Activated naive CD8-positive, alpha-beta T cell treated with anti-CD3 and anti-CD28 coated beads, Interleukin-2, amount 50 U/mL, for 24 hours (primary cell): Measurements from ENCODE around the gene CDHR1.

Experiments
- ATAC-seq: fragments of 150-1000 bp; cut with Tn5 transposase; one replicate; pipeline ENCODE4 v1.10.0; 2021
- DNase-seq: peaks from one replicate; pipeline ENCODE4 v3.0.0; 2021
- H3K27ac Mint-ChIP-seq: one replicate; pipeline ENCODE4 v1.8.0; 2021; ENCODE audit warnings: mild to moderate bottlenecking, mixed read lengths
- H3K27me3 Mint-ChIP-seq: one replicate; pipeline ENCODE4 v1.8.0; 2021; ENCODE audit warnings: mixed read lengths
- H3K36me3 Mint-ChIP-seq: one replicate; pipeline ENCODE4 v1.8.0; 2021; ENCODE audit warnings: low read depth, mixed read lengths
- H3K4me1 Mint-ChIP-seq: one replicate; pipeline ENCODE4 v1.8.0; 2021; ENCODE audit warnings: mixed read lengths
- H3K4me3 Mint-ChIP-seq: one replicate; pipeline ENCODE4 v1.8.0; 2021; ENCODE audit warnings: mild to moderate bottlenecking, moderate library complexity, mixed read lengths
- H3K9me3 Mint-ChIP-seq: one replicate; pipeline ENCODE4 v1.8.0; 2021; ENCODE audit warnings: mixed read lengths

Gene CDHR1

DNA sequence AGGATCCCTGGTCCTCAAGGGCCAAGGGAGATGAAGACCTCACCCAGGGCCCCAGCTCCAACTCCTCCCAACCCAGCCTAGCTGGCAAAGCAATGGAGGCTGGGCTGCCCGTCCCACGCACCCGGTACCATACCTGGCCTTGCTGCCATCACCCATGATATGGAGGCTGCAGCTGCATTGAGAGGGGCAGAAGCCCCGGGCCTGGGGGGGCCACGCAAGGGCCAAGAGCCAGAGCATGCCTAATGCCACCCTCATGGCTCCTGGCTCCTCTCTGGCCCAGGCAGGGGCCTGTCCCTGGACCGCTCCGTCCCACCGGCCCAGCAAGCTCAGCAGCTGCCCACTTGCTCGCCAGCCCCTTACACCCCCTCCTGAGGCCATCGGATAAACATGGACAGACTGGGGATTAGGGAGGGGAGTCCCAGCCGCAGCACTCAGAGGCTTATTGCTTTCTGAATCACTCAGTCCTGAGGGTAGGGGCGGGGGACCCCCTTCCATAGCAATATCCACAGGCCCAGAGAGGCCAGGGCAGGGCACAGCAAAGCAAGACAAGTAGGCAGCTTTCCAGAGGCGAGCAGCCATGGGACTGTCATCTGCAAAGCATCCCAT, 47.0 kb downstream of the CDHR1 start, which contains the start of gene LRIT1:
Gene LRIT1, minus strand, starts transcription at position 362 of the 606 bp plus-strand sequence. Its CDS starts 107 bp downstream, at position 255.
- ATAC-seq (no peak), DNase-seq (no peak)
- no peaks in the 10 kb centered on the region for H3K36me3 Mint-ChIP-seq
- no peak within 1 kb of the TSS for H3K4me3 Mint-ChIP-seq
- no peak within 1 kb of the TSS for H3K27ac Mint-ChIP-seq
- no peaks in the 10 kb centered on the region for H3K9me3 Mint-ChIP-seq
- H3K4me1 Mint-ChIP-seq: no peaks in the 10 kb centered on the region
- H3K27me3 Mint-ChIP-seq: peaks cover 14% of the 10 kb centered on the region

DNA sequence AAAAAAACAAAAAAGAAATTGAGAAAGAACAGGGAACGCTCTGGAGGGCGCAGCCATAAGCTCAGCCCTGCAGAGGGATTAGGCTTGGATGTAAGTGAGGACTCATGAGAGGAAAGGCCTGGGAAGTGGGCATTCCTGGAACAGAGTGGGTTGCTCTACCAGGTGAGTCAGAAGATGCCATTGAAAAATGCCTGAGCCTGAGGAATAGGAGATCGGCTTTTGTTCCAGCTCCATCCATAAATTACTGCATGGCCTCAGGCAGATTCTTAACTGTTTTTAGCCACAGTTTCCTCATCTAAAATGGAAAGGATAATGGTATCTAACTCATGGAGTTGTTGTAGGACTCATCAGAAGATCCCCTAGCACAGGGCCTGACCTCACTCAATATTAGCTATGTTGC, 49.4 kb downstream of the CDHR1 start:
- Mint-ChIP-seq H3K4me3 (no peak overlapping the region), H3K4me1 (no peaks in the 10 kb centered on the region), H3K27me3 (peaks cover 6% of the 10 kb centered on the region), H3K27ac (no peak overlapping the region), H3K9me3 (no peaks in the 10 kb centered on the region), H3K36me3 (no peaks in the 10 kb centered on the region)
- DNase-seq (no peak), ATAC-seq (no peak)

DNA sequence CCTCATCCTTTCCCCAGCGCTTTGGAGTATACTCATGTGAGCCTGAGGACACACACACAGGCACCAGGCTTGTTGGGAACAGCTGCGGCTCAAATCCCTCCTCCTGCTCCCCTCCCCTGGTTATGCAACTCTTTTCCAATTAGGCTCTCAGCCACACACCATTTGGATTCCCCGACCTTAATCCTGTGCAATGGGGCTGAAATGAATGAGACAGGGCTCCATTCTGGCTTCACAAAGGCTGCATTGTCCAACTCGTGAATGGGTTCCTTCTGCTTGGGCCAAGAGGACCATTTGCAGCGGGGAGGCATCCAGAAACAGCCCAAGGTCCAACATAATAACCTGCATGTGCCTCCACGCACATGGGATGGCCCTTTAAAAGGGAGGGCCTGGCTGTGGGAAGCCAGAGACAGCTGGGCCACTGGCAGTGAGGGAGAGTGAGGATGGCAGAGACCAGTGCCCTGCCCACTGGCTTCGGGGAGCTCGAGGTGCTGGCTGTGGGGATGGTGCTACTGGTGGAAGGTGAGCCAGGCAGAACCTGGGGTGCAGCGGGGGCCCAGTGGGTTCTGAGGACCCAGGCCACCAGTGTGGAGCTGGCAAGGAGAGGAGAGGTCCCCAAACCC, 50.4 kb downstream of the CDHR1 start, which contains the start of gene RGR:
Gene RGR, plus strand, starts transcription at position 403 of the 620 bp plus-strand sequence. Its CDS starts 38 bp downstream, at position 441.
- Mint-ChIP-seq H3K27ac (no peak within 1 kb of the TSS), H3K36me3 (no peaks in the 10 kb centered on the region), H3K4me3 (no peak within 1 kb of the TSS), H3K27me3 (peaks cover 3% of the 10 kb centered on the region), H3K9me3 (no peaks in the 10 kb centered on the region), H3K4me1 (no peaks in the 10 kb centered on the region)
- no peak for DNase-seq
- no peak for ATAC-seq

DNA sequence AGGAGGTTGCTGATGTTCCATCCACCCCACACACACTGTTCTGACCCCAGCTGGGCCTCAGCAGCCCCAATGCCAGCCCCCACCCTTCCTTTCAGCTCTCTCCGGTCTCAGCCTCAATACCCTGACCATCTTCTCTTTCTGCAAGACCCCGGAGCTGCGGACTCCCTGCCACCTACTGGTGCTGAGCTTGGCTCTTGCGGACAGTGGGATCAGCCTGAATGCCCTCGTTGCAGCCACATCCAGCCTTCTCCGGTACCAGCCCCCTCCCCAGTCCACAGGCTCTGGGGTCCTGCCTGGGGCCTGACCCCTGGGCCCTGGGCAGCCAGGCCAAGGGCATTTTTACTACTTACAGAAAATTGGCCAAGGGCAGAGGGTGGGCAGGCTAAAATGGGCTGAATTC, 53.2 kb downstream of the CDHR1 start:
- Mint-ChIP-seq H3K9me3 (no peaks in the 10 kb centered on the region), H3K4me3 (no peak overlapping the region), H3K36me3 (no peaks in the 10 kb centered on the region), H3K27ac (no peak overlapping the region), H3K27me3 (no peaks in the 10 kb centered on the region), H3K4me1 (no peaks in the 10 kb centered on the region)
- ATAC-seq (no peak), DNase-seq (no peak)

DNA sequence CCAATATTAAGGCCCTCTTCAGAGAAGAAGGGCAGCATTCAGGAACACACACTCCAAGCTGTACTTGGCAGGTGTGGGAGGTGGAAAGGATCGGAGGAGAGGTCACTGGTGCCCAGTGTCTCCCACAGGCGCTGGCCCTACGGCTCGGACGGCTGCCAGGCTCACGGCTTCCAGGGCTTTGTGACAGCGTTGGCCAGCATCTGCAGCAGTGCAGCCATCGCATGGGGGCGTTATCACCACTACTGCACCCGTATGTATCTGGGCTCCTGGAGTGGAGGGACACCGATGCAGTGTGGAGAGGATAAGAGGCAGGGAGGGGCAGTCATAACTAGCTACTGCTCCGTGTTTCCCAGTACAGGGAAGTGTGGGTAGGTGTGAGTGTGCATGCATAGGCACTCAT, 54.5 kb downstream of the CDHR1 start:
- ATAC-seq (no peak), DNase-seq (no peak)
- H3K4me1 Mint-ChIP-seq: no peaks in the 10 kb centered on the region
- H3K27me3 Mint-ChIP-seq: no peaks in the 10 kb centered on the region
- no peaks in the 10 kb centered on the region for H3K9me3 Mint-ChIP-seq
- no peaks in the 10 kb centered on the region for H3K36me3 Mint-ChIP-seq
- no peak overlapping the region for H3K4me3 Mint-ChIP-seq
- H3K27ac Mint-ChIP-seq: no peak overlapping the region

DNA sequence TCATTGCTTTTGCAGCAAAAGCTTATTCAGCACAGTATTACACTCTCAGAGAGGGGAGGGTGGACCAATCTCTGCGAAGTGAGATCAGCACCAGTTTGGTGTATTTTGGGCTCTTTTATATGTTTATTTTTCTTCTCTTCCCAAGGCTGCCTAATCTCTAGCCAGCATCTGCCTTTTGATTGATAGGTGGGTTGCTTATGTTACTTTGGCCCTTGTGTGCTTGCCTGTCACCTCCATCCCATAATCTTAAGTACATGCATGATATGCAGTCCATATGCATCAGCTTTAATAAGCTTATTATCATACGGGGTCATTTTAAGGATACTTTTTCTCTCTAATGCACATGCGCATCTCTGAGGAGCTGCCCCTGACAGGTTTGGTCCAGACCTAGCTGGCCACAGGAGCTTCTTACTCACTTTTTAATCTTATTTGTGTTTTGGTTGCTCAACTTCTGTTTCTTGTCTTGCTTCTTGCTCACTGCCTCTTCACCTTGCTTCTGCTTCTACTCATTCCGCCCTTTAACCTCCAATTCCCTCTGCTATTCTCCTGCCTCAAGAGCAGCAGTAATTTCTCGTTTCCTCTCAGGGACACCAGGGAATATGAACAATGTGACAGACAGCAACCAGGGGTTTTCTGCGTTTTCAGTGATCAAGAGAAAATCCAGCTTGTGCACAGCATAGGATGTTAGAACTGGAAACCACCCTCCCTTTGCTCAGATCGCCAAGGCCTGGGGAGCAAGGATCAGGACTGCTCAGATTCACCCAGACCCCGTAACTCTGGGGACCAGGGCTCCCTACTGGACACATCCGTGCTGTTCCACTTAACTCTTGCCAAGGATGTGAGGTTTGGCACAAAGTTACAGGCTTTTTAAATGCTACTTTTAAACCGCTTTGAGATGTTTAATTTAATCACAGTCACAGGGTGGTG, 60.5 kb downstream of the CDHR1 start:
- Mint-ChIP-seq H3K36me3 (no peaks in the 10 kb centered on the region), H3K27ac (no peak overlapping the region), H3K4me3 (no peak overlapping the region), H3K27me3 (peaks cover 5% of the 10 kb centered on the region), H3K9me3 (no peaks in the 10 kb centered on the region), H3K4me1 (no peaks in the 10 kb centered on the region)
- ATAC-seq (no peak), DNase-seq (no peak)

DNA sequence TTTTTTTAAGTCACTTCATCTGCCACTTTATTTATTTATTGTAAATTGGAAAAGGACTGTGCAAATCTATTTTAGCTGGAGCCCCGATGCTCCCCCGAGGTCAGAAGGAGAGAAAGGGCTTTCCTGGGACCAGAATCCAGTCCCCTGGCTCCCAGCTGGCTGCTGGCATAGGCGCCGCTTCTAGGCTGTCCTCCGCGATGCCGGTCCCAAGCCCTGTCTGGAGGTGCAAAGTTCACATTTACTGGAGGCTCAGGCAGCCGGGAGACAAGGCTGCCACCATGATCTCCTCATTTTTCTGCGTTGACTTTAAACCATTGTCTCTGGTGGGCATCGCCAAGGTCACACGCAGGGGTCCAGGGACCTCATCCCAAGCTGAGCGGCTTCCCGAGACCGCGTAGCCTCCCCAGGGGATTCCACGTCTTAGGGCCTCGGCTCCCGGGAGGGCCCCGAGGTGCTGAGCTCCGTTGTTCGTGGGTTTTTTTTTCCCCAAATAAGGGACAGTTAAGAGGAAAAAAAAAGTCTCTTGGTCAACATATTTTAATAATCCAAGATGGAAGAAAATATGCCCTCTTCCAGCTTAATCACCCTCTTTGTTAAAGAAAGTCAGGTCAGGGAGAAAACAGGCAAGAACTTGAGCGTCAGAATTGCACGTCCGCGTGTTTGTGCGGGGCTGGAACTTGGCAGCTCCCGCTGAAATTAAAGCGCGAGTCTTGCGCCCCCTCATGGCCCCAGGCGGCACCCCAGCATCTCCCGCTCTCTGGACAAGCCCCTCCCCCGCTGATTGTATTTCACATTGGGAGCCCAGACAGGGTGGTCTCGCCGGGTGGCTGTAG, 62.4 kb downstream of the CDHR1 start:
- DNase-seq: peak; percentile 68
- Mint-ChIP-seq H3K27me3 (peaks cover 7% of the 10 kb centered on the region), H3K9me3 (no peaks in the 10 kb centered on the region), H3K4me1 (no peaks in the 10 kb centered on the region), H3K36me3 (no peaks in the 10 kb centered on the region), H3K4me3 (no peak overlapping the region), H3K27ac (no peak overlapping the region)
- ATAC-seq: peak; percentile 47

DNA sequence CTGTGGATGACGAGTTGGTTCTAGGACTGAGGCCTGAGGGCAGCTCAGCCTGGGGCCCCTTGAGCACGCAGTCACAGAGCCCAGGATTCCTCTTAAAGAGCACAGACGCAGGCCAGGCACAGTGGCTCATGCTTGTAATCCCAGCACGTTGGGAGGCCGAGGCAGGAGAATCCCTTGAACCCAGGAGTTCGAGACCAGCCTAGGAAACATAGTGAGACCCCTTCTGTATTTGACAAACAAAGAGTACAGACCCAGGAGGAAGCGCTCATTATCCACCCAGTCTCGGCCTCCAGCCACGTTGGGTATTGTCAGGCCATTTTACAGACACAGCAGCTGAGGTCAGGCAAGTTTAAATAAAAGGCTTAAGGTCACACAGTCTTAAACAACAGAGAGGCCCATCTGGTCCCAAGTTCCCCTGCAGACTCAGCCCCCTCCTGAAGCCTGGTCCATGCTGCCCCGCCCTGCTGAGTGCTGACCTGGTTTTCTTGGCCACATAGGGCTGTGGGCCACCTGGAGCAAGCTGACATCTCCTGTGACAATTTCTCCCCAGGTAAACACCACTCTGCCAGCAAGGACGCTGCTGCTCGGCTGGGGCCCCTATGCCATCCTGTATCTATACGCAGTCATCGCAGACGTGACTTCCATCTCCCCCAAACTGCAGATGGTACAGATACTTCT, 63.1 kb downstream of the CDHR1 start:
- no peak for DNase-seq
- H3K27me3 Mint-ChIP-seq: peaks cover 10% of the 10 kb centered on the region
- no peak overlapping the region for H3K4me3 Mint-ChIP-seq
- no peaks in the 10 kb centered on the region for H3K36me3 Mint-ChIP-seq
- H3K27ac Mint-ChIP-seq: no peak overlapping the region
- no peaks in the 10 kb centered on the region for H3K4me1 Mint-ChIP-seq
- no peaks in the 10 kb centered on the region for H3K9me3 Mint-ChIP-seq
- no peak for ATAC-seq

DNA sequence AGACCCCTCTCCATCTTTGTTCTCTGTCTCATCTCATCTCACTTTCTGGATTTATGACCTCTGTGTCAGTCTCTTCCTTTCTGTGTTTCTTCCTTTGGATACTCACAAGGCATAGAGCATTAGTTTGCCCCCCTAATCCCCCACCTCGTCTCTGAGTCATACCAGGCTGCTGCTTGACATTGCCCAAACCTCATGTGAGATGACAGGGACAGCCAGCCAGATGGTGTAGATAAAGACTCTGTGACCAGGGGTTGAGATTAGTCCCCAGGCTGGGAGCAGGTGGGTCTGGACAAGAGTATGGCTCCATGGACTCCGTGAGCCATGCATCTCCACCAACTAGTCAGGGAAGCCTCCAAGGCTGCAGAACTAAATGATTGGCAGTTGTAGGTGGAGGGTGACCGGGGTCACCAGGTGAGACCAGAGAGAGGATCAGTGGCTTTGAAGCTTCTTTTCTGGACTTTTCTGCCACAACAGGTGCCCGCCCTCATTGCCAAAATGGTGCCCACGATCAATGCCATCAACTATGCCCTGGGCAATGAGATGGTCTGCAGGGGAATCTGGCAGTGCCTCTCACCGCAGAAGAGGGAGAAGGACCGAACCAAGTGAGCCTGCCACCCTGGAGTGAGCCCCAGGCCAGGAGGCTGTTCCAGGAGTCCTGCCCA, 63.8 kb downstream of the CDHR1 start:
- Mint-ChIP-seq H3K36me3 (no peaks in the 10 kb centered on the region), H3K27me3 (peaks cover 17% of the 10 kb centered on the region), H3K4me1 (no peaks in the 10 kb centered on the region), H3K9me3 (no peaks in the 10 kb centered on the region), H3K27ac (no peak overlapping the region), H3K4me3 (no peak overlapping the region)
- no peak for ATAC-seq
- DNase-seq: no peak

DNA sequence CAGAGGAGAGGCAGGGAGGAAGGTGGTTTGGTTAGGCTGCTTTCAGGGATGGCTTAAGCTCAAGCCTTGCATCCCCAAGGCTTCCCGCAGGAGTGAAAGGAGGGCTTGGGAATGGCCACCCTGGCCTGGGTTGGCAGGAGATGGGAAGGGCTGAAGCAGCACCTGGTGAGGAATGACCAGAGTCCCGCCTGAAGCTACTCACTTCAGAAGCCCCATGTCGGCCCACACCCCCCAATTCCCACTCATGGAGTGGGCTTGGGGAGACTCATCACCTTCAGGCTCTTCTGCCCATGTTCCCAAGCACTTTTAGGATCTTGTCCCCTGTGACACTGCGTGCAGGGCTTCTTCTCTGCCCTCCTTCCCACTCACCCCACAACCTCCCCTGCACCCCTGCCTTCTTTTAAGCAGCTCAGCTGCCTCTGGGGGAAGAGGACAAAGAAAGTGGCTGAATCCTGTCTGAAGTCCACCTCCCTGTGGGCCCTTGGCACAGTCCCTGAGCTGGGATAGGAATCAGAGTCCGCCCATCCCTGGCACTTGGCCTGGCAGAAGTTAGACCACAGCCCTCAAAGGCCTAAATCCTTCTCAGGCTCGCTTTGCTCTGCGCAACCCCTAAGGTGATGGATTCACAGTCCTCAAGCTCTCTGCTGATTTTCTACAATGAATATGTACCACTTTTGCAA, 67.0 kb downstream of the CDHR1 start:
- ATAC-seq (no peak), DNase-seq (no peak)
- peaks cover 10% of the 10 kb centered on the region for H3K4me1 Mint-ChIP-seq
- H3K27ac Mint-ChIP-seq: no peak overlapping the region
- H3K4me3 Mint-ChIP-seq: no peak overlapping the region
- H3K9me3 Mint-ChIP-seq: no peaks in the 10 kb centered on the region
- no peaks in the 10 kb centered on the region for H3K36me3 Mint-ChIP-seq
- peaks cover 21% of the 10 kb centered on the region for H3K27me3 Mint-ChIP-seq

DNA sequence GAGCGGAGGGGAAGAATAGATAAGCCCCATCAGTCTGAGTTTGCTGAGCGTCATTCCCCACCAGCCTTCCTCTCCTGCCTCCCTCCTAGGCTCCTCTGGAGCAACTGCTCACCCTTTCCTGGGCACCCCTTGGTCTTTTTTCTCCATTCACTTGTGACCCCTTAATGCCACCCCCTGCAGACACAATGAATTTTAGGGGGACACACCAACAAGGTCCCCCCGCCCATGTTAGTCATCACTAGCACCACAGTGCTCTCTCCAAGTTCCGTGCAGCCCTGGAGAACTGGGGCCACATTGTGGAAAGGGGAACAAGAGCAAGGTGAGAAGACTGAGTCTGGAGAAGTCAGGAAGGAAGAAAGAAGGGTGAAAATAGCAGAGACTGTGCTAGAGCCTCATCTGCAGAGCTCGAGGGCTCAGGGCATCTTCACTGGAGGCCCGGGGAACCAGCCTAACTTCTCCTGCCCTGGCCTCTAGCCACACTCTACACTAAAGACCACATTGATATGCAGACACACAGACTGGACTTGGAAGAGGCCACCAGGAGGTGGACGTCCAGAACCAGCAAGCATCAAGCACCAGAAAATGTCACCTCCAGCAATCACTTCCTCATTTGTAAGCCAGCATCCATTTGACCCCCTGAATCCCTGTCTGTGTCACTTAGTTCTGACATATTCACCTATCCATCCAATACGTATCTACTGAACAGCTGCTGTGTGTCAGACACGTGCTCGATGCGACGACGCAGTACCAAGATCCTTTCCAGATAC, 68.0 kb downstream of the CDHR1 start:
- Mint-ChIP-seq H3K9me3 (no peaks in the 10 kb centered on the region), H3K27me3 (peaks cover 17% of the 10 kb centered on the region), H3K4me1 (peaks cover 12% of the 10 kb centered on the region), H3K36me3 (no peaks in the 10 kb centered on the region), H3K4me3 (no peak overlapping the region), H3K27ac (no peak overlapping the region)
- ATAC-seq (no peak), DNase-seq (no peak)

DNA sequence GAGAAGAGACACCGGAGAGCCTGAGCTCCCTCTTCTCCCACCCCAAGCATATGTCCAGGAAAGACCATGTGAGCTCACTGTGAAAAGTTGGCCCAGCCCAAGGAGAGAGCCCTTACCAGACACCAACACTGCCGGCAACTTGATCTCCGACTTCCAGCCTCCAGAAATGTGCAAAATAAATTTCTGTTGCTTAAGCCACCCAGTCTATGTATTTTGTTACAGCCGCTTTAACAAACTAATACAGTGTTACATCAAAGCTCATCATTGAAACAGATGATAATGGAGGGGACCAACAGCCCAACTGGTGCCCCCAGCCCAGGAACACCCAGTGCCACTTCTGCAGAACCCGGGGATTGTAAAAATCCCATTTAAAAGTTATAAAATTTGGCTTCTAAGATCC, 69.4 kb downstream of the CDHR1 start:
- H3K27ac Mint-ChIP-seq: no peak overlapping the region
- no peak for ATAC-seq
- no peaks in the 10 kb centered on the region for H3K36me3 Mint-ChIP-seq

More for the DNA sequence above, 69.4 kb downstream of the CDHR1 start:
- H3K4me3 Mint-ChIP-seq: no peak overlapping the region
- peaks cover 15% of the 10 kb centered on the region for H3K4me1 Mint-ChIP-seq
- H3K27me3 Mint-ChIP-seq: peaks cover 20% of the 10 kb centered on the region
- no peak for DNase-seq
- no peaks in the 10 kb centered on the region for H3K9me3 Mint-ChIP-seq
